ENCODE data around the gene PFKL.

PFKL gene

GRCh38 chr21:44291078-44291935 is 8.5 kb upstream of the PFKL start:
- no peaks in the 10 kb centered on the region for H3K36me3 ChIP-seq (ENCODE audit: control insufficient read depth in 1 of 2, insufficient read depth in 2 of 2, low read depth in 1 of 2, low read length in 2 of 2)
- H2BK12ac ChIP-seq (ENCODE audit: low read length in 2 of 2) = no peak overlapping the region
- H2AFZ ChIP-seq (ENCODE audit: low read depth, low read length) = no peak overlapping the region
- H2AK5ac ChIP-seq (ENCODE audit: low read length, severe bottlenecking) = no peak overlapping the region
- no peak overlapping the region for H3K18ac ChIP-seq (ENCODE audit: low read depth in 1 of 2, low read length in 2 of 2)
- no peak overlapping the region for H2BK15ac ChIP-seq (ENCODE audit: low read depth, poor library complexity, severe bottlenecking)
- H2BK120ac ChIP-seq (ENCODE audit: low read depth, low read length) = no peak overlapping the region
- H4K91ac ChIP-seq (ENCODE audit: low read length) = no peak overlapping the region
- H3K9me3 ChIP-seq (ENCODE audit: control insufficient read depth, low read length) = no peaks in the 10 kb centered on the region
- no peak overlapping the region for H3K4ac ChIP-seq (ENCODE audit: low read depth in 1 of 2, low read length in 2 of 2)
- H3K14ac ChIP-seq (ENCODE audit: low read length in 2 of 2) = no peak overlapping the region
- no peak overlapping the region for H3K4me2 ChIP-seq (ENCODE audit: low read length, poor library complexity, severe bottlenecking)
- H3K79me1 ChIP-seq (replicated peaks; ENCODE audit: low read length, poor library complexity, severe bottlenecking) = no peaks in the 10 kb centered on the region
- no peak overlapping the region for H3K4me3 ChIP-seq (ENCODE audit: insufficient read depth in 1 of 2, low read depth in 1 of 2, low read length in 2 of 2)
- no peak overlapping the region for H3K9ac ChIP-seq (ENCODE audit: low read length)
- peaks cover 60 to 67% of the 10 kb centered on the region in 2 experiments for H3K27me3 ChIP-seq (ENCODE audit: control insufficient read depth in 1 of 2, insufficient read depth in 1 of 2, low read length in 2 of 2)
- no peak overlapping the region for H2BK5ac ChIP-seq (ENCODE audit: low read depth, low read length, poor library complexity, severe bottlenecking)
- H3K4me1 ChIP-seq (ENCODE audit: control insufficient read depth, insufficient read depth, low read depth, low read length) = peaks cover 26% of the 10 kb centered on the region
- no peak for DNase-seq
- no peak overlapping the region for H3K27ac ChIP-seq (ENCODE audit: low read length, poor library complexity, severe bottlenecking)
- no peak overlapping the region for H4K8ac ChIP-seq (ENCODE audit: low read length)
- H3K23ac ChIP-seq (ENCODE audit: low read length in 2 of 2) = no peak overlapping the region
- whole genome bisulfite sequencing = 86% methylated on average over 33 of the region's 33 CpGs

- no peak overlapping the region for H4K8ac ChIP-seq (ENCODE audit: low read length)
- H3K14ac ChIP-seq (ENCODE audit: low read length in 2 of 2) = no peak overlapping the region
- H3K36me3 ChIP-seq (ENCODE audit: control insufficient read depth in 1 of 2, insufficient read depth in 2 of 2, low read depth in 1 of 2, low read length in 2 of 2) = no peaks in the 10 kb centered on the region
- WGBS = 74% methylated on average over 25 of the region's 25 CpGs
- H3K4me3 ChIP-seq (ENCODE audit: insufficient read depth in 1 of 2, low read depth in 1 of 2, low read length in 2 of 2) = no peak overlapping the region
- no peak overlapping the region for H3K27ac ChIP-seq (ENCODE audit: low read length, poor library complexity, severe bottlenecking)
- H3K27me3 ChIP-seq (ENCODE audit: control insufficient read depth in 1 of 2, insufficient read depth in 1 of 2, low read length in 2 of 2) = peaks cover 54 to 58% of the 10 kb centered on the region in 2 experiments
- no peak overlapping the region for H3K23ac ChIP-seq (ENCODE audit: low read length in 2 of 2)
- no peak overlapping the region for H3K9ac ChIP-seq (ENCODE audit: low read length)
- H2BK15ac ChIP-seq (ENCODE audit: low read depth, poor library complexity, severe bottlenecking) = no peak overlapping the region
- DNase-seq = no peak
- H3K4ac ChIP-seq (ENCODE audit: low read depth in 1 of 2, low read length in 2 of 2) = no peak overlapping the region
- no peak overlapping the region for H3K4me2 ChIP-seq (ENCODE audit: low read length, poor library complexity, severe bottlenecking)
- no peak overlapping the region for H3K18ac ChIP-seq (ENCODE audit: low read depth in 1 of 2, low read length in 2 of 2)
- H2BK120ac ChIP-seq (ENCODE audit: low read depth, low read length) = no peak overlapping the region
- no peak overlapping the region for H2AFZ ChIP-seq (ENCODE audit: low read depth, low read length)
- H2BK12ac ChIP-seq (ENCODE audit: low read length in 2 of 2) = no peak overlapping the region
- H3K4me1 ChIP-seq (ENCODE audit: control insufficient read depth, insufficient read depth, low read depth, low read length) = peaks cover 26% of the 10 kb centered on the region
- peak overlapping the region; percentile 8 for H4K91ac ChIP-seq (ENCODE audit: low read length)
- no peak overlapping the region for H2BK5ac ChIP-seq (ENCODE audit: low read depth, low read length, poor library complexity, severe bottlenecking)
- H3K9me3 ChIP-seq (ENCODE audit: control insufficient read depth, low read length) = no peaks in the 10 kb centered on the region
- H2AK5ac ChIP-seq (ENCODE audit: low read length, severe bottlenecking) = no peak overlapping the region
- no peaks in the 10 kb centered on the region for H3K79me1 ChIP-seq (replicated peaks; ENCODE audit: low read length, poor library complexity, severe bottlenecking)
These were observed 7.7 kb upstream of the PFKL start for GRCh38 chr21:44291936-44292811.

- H3K9ac ChIP-seq (ENCODE audit: low read length) = no peak overlapping the region
These were observed 7.0 kb upstream of the PFKL start for GRCh38 chr21:44292812-44293195.

More at GRCh38 chr21:44292812-44293195, 7.0 kb upstream of the PFKL start:
- Histone ChIP-seq H3K4me1 (ENCODE audit: control insufficient read depth, insufficient read depth, low read depth, low read length) (peaks cover 26% of the 10 kb centered on the region), H3K4ac (ENCODE audit: low read depth in 1 of 2, low read length in 2 of 2) (no peak overlapping the region), H4K8ac (ENCODE audit: low read length) (no peak overlapping the region), H3K4me2 (ENCODE audit: low read length, poor library complexity, severe bottlenecking) (no peak overlapping the region), H3K79me1 (replicated peaks; ENCODE audit: low read length, poor library complexity, severe bottlenecking) (no peaks in the 10 kb centered on the region), H3K36me3 (ENCODE audit: control insufficient read depth in 1 of 2, insufficient read depth in 2 of 2, low read depth in 1 of 2, low read length in 2 of 2) (no peaks in the 10 kb centered on the region), H2BK5ac (ENCODE audit: low read depth, low read length, poor library complexity, severe bottlenecking) (no peak overlapping the region), H2BK15ac (ENCODE audit: low read depth, poor library complexity, severe bottlenecking) (peak overlapping the region; percentile 18), H2AK5ac (ENCODE audit: low read length, severe bottlenecking) (no peak overlapping the region), H3K23ac (ENCODE audit: low read length in 2 of 2) (no peak overlapping the region), H3K4me3 (ENCODE audit: insufficient read depth in 1 of 2, low read depth in 1 of 2, low read length in 2 of 2) (no peak overlapping the region), H4K91ac (ENCODE audit: low read length) (no peak overlapping the region), H3K18ac (ENCODE audit: low read depth in 1 of 2, low read length in 2 of 2) (no peak overlapping the region), H2BK120ac (ENCODE audit: low read depth, low read length) (no peak overlapping the region), H3K27me3 (ENCODE audit: control insufficient read depth in 1 of 2, insufficient read depth in 1 of 2, low read length in 2 of 2) (peaks cover 49 to 53% of the 10 kb centered on the region in 2 experiments), H2BK12ac (ENCODE audit: low read length in 2 of 2) (no peak overlapping the region), H3K14ac (ENCODE audit: low read length in 2 of 2) (no peak overlapping the region), H2AFZ (ENCODE audit: low read depth, low read length) (no peak overlapping the region), H3K9me3 (ENCODE audit: control insufficient read depth, low read length) (no peaks in the 10 kb centered on the region), H3K27ac (ENCODE audit: low read length, poor library complexity, severe bottlenecking) (no peak overlapping the region)
- no peak for DNase-seq
- 90% methylated on average over 15 of the region's 15 CpGs for WGBS

Measured in mesenchymal stem cell (in vitro differentiated cells and primary cell).